Measurements from ENCODE around the gene SFXN4.

DNA sequence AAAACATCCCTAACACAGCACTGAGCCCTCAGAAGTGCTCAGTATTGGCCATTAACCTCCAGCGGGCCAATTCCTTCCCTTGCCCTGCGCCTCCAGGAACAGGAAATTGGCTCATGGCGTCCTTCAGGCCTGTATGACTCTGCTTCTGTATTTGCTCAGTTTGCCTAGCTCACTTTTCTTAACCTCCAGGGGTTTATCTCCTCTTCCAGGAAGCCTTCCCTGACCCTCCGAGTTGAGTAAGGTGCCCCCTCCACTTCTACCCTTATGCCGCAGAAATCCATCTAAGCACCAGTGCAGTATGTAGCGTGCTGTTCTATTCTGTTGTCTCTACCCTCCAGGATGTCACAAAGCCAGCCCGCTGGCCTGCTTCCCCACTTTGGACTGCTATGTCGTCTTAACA, 1.1 kb upstream of the SFXN4 start:
- TF ChIP-seq, protein P1, sequence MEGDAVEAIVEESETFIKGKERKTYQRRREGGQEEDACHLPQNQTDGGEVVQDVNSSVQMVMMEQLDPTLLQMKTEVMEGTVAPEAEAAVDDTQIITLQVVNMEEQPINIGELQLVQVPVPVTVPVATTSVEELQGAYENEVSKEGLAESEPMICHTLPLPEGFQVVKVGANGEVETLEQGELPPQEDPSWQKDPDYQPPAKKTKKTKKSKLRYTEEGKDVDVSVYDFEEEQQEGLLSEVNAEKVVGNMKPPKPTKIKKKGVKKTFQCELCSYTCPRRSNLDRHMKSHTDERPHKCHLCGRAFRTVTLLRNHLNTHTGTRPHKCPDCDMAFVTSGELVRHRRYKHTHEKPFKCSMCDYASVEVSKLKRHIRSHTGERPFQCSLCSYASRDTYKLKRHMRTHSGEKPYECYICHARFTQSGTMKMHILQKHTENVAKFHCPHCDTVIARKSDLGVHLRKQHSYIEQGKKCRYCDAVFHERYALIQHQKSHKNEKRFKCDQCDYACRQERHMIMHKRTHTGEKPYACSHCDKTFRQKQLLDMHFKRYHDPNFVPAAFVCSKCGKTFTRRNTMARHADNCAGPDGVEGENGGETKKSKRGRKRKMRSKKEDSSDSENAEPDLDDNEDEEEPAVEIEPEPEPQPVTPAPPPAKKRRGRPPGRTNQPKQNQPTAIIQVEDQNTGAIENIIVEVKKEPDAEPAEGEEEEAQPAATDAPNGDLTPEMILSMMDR (IDR thresholded peaks at IDR 0.05), result no peak
- no peak for TF ChIP-seq POLR2A (IDR thresholded peaks at IDR 0.05)

Data from ovary (tissue), 3 donors.